ENCODE results near the gene FRYL. TPM values are rescaled to one million over a fixed set of nuclear protein-coding genes. Genes with fewer than 3 reads are reported as not detected.

The FRYL gene
- total RNA-seq, 2 donors from 2014 or later: 29.8 to 35.1 TPM

GRCh38 chr4:48796927-48797679, 17.0 kb upstream of the FRYL start:
- TF ChIP-seq CTCF (IDR thresholded peaks at IDR 0.05): no peak
- H3K9me3 ChIP-seq: no peaks in the 10 kb centered on the region
- no peaks in the 10 kb centered on the region for H3K27me3 ChIP-seq
- peaks cover 0 to 7% of the 10 kb centered on the region in 2 donors for H3K4me1 ChIP-seq
- DNase-seq (ENCODE audit: low spot score): no peak
- H3K4me3 ChIP-seq: no peak overlapping the region
- no peaks in the 10 kb centered on the region for H3K36me3 ChIP-seq
- no peak overlapping the region for H3K27ac ChIP-seq

- H3K4me3 ChIP-seq: no peak overlapping the region
- H3K27me3 ChIP-seq: no peaks in the 10 kb centered on the region
- H3K36me3 ChIP-seq: no peaks in the 10 kb centered on the region
- H3K9me3 ChIP-seq: no peaks in the 10 kb centered on the region
- no peak overlapping the region for H3K27ac ChIP-seq
- H3K4me1 ChIP-seq: peaks cover 0 to 1% of the 10 kb centered on the region in 2 donors
- TF ChIP-seq CTCF (IDR thresholded peaks at IDR 0.05): no peak
- DNase-seq (ENCODE audit: low spot score): no peak
Observed at GRCh38 chr4:48796191-48796926, 16.3 kb upstream of the FRYL start.

GRCh38 chr4:48795108-48795507, 15.0 kb upstream of the FRYL start:
- H3K9me3 ChIP-seq: no peaks in the 10 kb centered on the region
- TF ChIP-seq CTCF (IDR thresholded peaks at IDR 0.05): no peak
- no peak for DNase-seq (ENCODE audit: low spot score)
- H3K4me3 ChIP-seq: no peak overlapping the region
- H3K4me1 ChIP-seq: no peaks in the 10 kb centered on the region
- H3K27ac ChIP-seq: no peak overlapping the region
- H3K27me3 ChIP-seq: no peaks in the 10 kb centered on the region
- H3K36me3 ChIP-seq: no peaks in the 10 kb centered on the region

- no peaks in the 10 kb centered on the region for H3K9me3 ChIP-seq
- no peaks in the 10 kb centered on the region for H3K27me3 ChIP-seq
- H3K4me3 ChIP-seq: no peak overlapping the region
- no peak for TF ChIP-seq CTCF (IDR thresholded peaks at IDR 0.05)
- H3K27ac ChIP-seq: peak overlapping the region in 1 of 2 donors; percentile 24
- H3K36me3 ChIP-seq: no peaks in the 10 kb centered on the region
- no peaks in the 10 kb centered on the region for H3K4me1 ChIP-seq
- DNase-seq (ENCODE audit: low spot score): no peak
Observed at GRCh38 chr4:48792348-48793006, 12.4 kb upstream of the FRYL start.

- no peak for DNase-seq (ENCODE audit: low spot score)
- H3K4me1 ChIP-seq: no peaks in the 10 kb centered on the region
- H3K36me3 ChIP-seq: no peaks in the 10 kb centered on the region
- no peak overlapping the region for H3K4me3 ChIP-seq
- no peaks in the 10 kb centered on the region for H3K27me3 ChIP-seq
- H3K27ac ChIP-seq: no peak overlapping the region
- H3K9me3 ChIP-seq: no peaks in the 10 kb centered on the region
- TF ChIP-seq CTCF (IDR thresholded peaks at IDR 0.05): no peak
Observed at GRCh38 chr4:48791313-48791712, 11.2 kb upstream of the FRYL start.
